ENCODE results near the gene BCAS3.
"Not testable (repeated sequence)": the region's sequence is repeated elsewhere in the genome, so short reads cannot be mapped to it uniquely, and the experiment has no call there.

BCAS3 gene

GRCh38 chr17:60757437-60757836, 79.8 kb downstream of the BCAS3 start:
- Histone ChIP-seq H3K27ac (ENCODE audit: poor library complexity, severe bottlenecking) (no peak overlapping the region), H3K9me3 (ENCODE audit: severe bottlenecking) (no peaks in the 10 kb centered on the region), H3K27me3 (ENCODE audit: insufficient read depth, poor library complexity, severe bottlenecking) (no peaks in the 10 kb centered on the region), H3K4me1 (ENCODE audit: insufficient read depth, poor library complexity, severe bottlenecking) (no peaks in the 10 kb centered on the region), H3K4me3 (ENCODE audit: severe bottlenecking) (no peak overlapping the region), H3K36me3 (ENCODE audit: low read depth) (no peaks in the 10 kb centered on the region)
- TF ChIP-seq, protein P1, sequence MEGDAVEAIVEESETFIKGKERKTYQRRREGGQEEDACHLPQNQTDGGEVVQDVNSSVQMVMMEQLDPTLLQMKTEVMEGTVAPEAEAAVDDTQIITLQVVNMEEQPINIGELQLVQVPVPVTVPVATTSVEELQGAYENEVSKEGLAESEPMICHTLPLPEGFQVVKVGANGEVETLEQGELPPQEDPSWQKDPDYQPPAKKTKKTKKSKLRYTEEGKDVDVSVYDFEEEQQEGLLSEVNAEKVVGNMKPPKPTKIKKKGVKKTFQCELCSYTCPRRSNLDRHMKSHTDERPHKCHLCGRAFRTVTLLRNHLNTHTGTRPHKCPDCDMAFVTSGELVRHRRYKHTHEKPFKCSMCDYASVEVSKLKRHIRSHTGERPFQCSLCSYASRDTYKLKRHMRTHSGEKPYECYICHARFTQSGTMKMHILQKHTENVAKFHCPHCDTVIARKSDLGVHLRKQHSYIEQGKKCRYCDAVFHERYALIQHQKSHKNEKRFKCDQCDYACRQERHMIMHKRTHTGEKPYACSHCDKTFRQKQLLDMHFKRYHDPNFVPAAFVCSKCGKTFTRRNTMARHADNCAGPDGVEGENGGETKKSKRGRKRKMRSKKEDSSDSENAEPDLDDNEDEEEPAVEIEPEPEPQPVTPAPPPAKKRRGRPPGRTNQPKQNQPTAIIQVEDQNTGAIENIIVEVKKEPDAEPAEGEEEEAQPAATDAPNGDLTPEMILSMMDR (IDR thresholded peaks at IDR 0.05; ENCODE audit: poor library complexity, severe bottlenecking), result no peak
- DNase-seq (ENCODE audit: low spot score), result no peak
- ATAC-seq (ENCODE audit: low read depth), result no peak

DNA sequence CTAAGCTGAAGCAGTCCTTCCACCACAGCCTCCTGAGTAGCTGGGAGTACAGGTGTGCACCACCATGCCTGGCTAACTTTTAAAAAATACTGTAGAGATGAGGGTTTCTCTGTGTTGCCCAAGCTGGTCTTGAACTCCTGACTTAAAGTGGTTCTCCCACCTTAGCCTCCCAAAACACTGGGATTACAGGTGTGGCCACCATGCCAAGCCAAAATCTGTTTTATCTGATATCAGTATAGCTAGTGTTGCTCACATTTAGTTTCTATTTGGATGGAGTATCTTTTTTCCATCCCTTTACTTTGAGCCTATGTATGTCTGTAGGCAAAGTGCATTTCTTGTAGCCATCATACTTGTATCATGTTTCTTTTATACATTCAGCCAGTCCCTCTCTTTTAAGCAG, 82.1 kb downstream of the BCAS3 start:
- ATAC-seq (ENCODE audit: low read depth) (no peak), DNase-seq (ENCODE audit: low spot score) (no peak)
- H3K4me1 ChIP-seq (ENCODE audit: insufficient read depth, poor library complexity, severe bottlenecking), result no peaks in the 10 kb centered on the region
- H3K27me3 ChIP-seq (ENCODE audit: insufficient read depth, poor library complexity, severe bottlenecking), result no peaks in the 10 kb centered on the region
- H3K4me3 ChIP-seq (ENCODE audit: severe bottlenecking), result no peak overlapping the region
- TF ChIP-seq, protein P1 (IDR thresholded peaks at IDR 0.05; ENCODE audit: poor library complexity, severe bottlenecking), result no peak
- no peaks in the 10 kb centered on the region for H3K36me3 ChIP-seq (ENCODE audit: low read depth)
- H3K9me3 ChIP-seq (ENCODE audit: severe bottlenecking), result no peaks in the 10 kb centered on the region
- no peak overlapping the region for H3K27ac ChIP-seq (ENCODE audit: poor library complexity, severe bottlenecking)

GRCh38 chr17:60761301-60761700, 83.7 kb downstream of the BCAS3 start:
- H3K27ac ChIP-seq (ENCODE audit: poor library complexity, severe bottlenecking); H3K36me3 ChIP-seq (ENCODE audit: low read depth); ATAC-seq (ENCODE audit: low read depth); H3K4me1 ChIP-seq (ENCODE audit: insufficient read depth, poor library complexity, severe bottlenecking); H3K9me3 ChIP-seq (ENCODE audit: severe bottlenecking); DNase-seq (ENCODE audit: low spot score); H3K27me3 ChIP-seq (ENCODE audit: insufficient read depth, poor library complexity, severe bottlenecking); H3K4me3 ChIP-seq (ENCODE audit: severe bottlenecking): not testable (repeated sequence)

GRCh38 chr17:60766778-60767190, 89.1 kb downstream of the BCAS3 start:
- no peaks in the 10 kb centered on the region for H3K9me3 ChIP-seq (ENCODE audit: severe bottlenecking)
- ATAC-seq (ENCODE audit: low read depth) (no peak), DNase-seq (ENCODE audit: low spot score) (no peak)
- H3K4me1 ChIP-seq (ENCODE audit: insufficient read depth, poor library complexity, severe bottlenecking), result no peaks in the 10 kb centered on the region
- H3K27ac ChIP-seq (ENCODE audit: poor library complexity, severe bottlenecking), result no peak overlapping the region
- no peak overlapping the region for H3K4me3 ChIP-seq (ENCODE audit: severe bottlenecking)
- TF ChIP-seq, protein P1 (IDR thresholded peaks at IDR 0.05; ENCODE audit: poor library complexity, severe bottlenecking), result no peak
- H3K36me3 ChIP-seq (ENCODE audit: low read depth), result no peaks in the 10 kb centered on the region
- no peaks in the 10 kb centered on the region for H3K27me3 ChIP-seq (ENCODE audit: insufficient read depth, poor library complexity, severe bottlenecking)

DNA sequence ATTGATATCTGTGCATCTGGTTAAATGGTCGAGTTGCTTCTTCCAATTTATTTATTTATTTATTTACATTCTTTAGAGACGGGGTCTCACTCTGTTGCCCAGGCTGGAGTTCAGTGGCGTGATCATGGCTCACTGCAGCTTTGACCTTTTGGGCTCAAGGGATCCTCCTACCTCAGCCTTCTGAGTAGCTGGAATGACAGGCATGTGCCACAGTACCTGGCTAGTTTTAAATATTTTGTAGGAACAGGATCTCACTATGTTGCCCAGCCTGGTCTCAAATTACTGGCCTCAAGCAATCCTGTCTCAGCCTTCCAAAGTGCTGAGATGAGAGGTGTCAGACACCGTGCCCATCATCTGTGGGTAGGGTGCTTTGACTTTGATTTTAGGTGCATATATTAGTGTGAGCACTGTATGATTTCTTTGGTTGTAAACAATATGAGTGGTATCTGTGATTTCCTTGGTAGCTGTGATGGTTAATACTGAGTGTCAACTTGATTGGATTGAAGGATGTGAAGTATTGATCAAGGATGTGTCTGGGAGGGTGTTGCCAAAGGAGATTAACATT, 90.2 kb downstream of the BCAS3 start:
- Histone ChIP-seq H3K4me1 (ENCODE audit: insufficient read depth, poor library complexity, severe bottlenecking) (no peaks in the 10 kb centered on the region), H3K36me3 (ENCODE audit: low read depth) (no peaks in the 10 kb centered on the region), H3K27ac (ENCODE audit: poor library complexity, severe bottlenecking) (no peak overlapping the region), H3K27me3 (ENCODE audit: insufficient read depth, poor library complexity, severe bottlenecking) (no peaks in the 10 kb centered on the region), H3K4me3 (ENCODE audit: severe bottlenecking) (no peak overlapping the region), H3K9me3 (ENCODE audit: severe bottlenecking) (no peaks in the 10 kb centered on the region)
- ATAC-seq (ENCODE audit: low read depth) (no peak), DNase-seq (ENCODE audit: low spot score) (no peak)
- TF ChIP-seq, protein P1 (IDR thresholded peaks at IDR 0.05; ENCODE audit: poor library complexity, severe bottlenecking), result no peak

Measured in RWPE2 (cell line).